C4-2B (cell line): Measurements from ENCODE around the gene MAP4.

Experiments used
- CTCF ChIP-seq: fragments of 450-650 bp; conservative IDR thresholded peaks from 2 replicates; pipeline ENCODE4 v1.5.1; 2017; ENCODE audit warnings: mild to moderate bottlenecking
- ZFX ChIP-seq: fragments of 450-650 bp; IDR thresholded peaks from 2 replicates; pipeline ENCODE4 v1.6.1; 2017

GRCh38 chr3:47964740-47965139 is 51.5 kb downstream of the MAP4 start:
- no peak for TF ChIP-seq CTCF
- TF ChIP-seq ZFX: no peak
